Measurements from ENCODE around the gene ZNF428.
"Not testable (repeated sequence)": the region's sequence is repeated elsewhere in the genome, so short reads cannot be mapped to it uniquely, and the experiment has no call there.

Gene ZNF428

GRCh38 chr19:43639519-43640423 is 20.3 kb upstream of the ZNF428 start, which contains the start of gene CADM4:
Gene CADM4 (minus strand): TSS chr19:43639850. CDS start chr19:43639790, 60 bp downstream.
- DNase-seq (ENCODE audit: low read depth) = peak; percentile 43

- DNase-seq (ENCODE audit: low read depth) = no peak
Measured at GRCh38 chr19:43638995-43639518, 19.6 kb upstream of the ZNF428 start.

DNA sequence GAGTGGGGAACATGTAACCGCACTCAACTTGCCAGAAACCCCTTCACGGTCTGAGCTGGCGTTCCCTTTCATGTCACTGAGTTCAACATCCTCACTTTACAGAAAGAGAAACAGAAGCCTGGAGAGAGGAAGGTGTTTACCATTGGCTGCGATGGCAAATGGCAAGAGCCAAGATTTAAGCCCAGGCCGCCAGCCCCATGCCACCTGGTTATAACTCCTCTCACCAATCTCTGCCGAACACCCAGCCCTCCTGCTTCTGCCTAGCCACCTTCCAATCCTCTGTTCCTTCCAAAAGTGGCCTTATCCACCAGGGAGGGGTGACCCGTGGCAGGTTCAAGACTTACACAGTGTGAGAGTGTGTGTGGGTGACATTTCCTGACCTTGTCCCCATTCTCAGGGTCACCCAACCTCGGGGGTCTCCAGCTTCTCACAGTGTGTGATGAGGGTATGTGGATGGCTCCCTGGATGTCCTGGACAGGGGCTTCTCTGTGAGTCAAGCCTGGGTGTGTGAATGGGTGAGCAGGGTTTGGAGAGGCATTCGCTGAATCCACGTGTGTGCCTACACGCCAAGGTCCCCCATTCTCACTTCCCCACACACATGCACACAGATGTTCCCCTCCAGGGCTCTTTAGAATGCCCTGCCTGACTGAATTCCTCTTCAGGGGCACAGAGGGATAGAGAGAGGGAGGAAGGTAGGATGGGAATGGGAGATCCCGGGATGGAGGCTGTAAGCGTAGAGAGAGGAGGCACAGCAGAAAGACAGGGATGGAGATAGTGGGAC is 19.0 kb upstream of the ZNF428 start:
- no peak for DNase-seq (ENCODE audit: low read depth)

DNA sequence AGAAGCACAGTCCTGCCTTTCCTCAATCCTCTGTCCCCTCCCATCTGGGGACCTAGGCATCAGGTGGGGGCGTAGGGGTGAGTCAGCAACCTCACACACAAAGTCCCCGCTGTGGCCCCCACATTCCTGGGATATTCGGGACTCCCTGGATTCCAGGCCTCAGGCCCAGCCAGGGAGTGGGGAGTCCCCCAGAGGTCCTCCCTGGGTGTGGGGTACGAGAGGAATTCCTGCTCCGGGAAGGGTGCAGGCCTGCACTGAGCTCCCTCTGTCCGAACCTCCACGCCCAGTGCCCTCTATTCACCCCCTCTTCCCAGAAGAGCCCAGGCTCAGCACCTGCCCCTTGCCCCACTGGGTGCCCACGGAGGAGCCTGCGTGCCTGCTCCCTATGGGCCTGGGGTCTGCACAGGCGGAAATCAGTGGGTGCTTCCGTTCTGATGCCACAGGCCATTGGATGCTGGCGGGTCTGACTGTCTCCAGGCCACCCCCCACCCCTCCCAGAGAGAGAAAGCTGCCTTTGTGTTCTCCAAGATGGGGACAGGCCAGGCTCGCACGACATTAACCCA is 16.8 kb upstream of the ZNF428 start:
- DNase-seq (ENCODE audit: low read depth) = no peak

DNA sequence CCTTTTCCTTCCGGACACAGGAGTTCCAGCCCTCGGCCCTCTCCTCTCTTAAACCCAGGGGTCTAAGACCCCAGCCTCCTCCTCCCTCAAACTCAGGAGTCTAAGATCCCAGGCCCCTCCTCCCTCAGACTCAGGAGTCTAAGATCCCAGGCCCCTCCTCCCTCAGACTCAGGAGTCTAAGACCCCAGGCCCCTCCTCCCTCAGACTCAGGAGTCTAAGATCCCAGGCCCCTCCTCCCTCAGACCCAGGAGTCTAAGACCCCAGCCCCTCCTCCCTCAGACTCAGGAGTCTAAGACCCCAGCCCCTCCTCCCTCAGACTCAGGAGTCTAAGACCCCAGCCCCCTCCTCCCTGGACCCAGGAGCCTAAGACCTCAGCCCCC is 16.1 kb upstream of the ZNF428 start:
- DNase-seq (ENCODE audit: low read depth) = not testable (repeated sequence)

GRCh38 chr19:43634872-43635560 is 15.6 kb upstream of the ZNF428 start:
- no peak for DNase-seq (ENCODE audit: low read depth)

GRCh38 chr19:43634506-43634871 is 15.1 kb upstream of the ZNF428 start:
- no peak for DNase-seq (ENCODE audit: low read depth)

- DNase-seq (ENCODE audit: low read depth) = no peak
Measured at GRCh38 chr19:43634068-43634467, 14.6 kb upstream of the ZNF428 start.

DNA sequence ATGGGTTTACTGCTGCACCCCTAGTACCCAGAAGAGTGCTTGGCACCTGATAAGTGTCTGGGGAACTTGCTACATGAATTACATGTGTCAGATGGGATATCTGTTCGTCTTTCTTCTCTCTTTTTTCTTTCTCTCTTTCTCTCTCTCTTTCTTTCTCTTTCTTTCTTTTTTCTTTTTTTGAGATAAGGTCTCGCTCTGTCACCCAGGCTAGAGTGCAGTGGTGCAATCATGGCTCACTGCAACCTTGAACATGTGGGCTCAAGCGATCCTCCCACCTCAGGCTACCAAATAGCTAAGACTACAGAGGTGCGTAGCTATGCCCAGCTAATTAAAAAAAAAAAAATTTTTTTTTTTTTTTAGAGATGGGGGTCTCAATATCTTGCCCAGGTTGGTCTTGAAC is 14.1 kb upstream of the ZNF428 start:
- DNase-seq (ENCODE audit: low read depth) = no peak

GRCh38 chr19:43631491-43631890 is 12.1 kb upstream of the ZNF428 start:
- DNase-seq (ENCODE audit: low read depth) = no peak

GRCh38 chr19:43628646-43629326 is 9.4 kb upstream of the ZNF428 start:
- DNase-seq (ENCODE audit: low read depth) = no peak

GRCh38 chr19:43626838-43627237 is 7.4 kb upstream of the ZNF428 start:
- no peak for DNase-seq (ENCODE audit: low read depth)

DNA sequence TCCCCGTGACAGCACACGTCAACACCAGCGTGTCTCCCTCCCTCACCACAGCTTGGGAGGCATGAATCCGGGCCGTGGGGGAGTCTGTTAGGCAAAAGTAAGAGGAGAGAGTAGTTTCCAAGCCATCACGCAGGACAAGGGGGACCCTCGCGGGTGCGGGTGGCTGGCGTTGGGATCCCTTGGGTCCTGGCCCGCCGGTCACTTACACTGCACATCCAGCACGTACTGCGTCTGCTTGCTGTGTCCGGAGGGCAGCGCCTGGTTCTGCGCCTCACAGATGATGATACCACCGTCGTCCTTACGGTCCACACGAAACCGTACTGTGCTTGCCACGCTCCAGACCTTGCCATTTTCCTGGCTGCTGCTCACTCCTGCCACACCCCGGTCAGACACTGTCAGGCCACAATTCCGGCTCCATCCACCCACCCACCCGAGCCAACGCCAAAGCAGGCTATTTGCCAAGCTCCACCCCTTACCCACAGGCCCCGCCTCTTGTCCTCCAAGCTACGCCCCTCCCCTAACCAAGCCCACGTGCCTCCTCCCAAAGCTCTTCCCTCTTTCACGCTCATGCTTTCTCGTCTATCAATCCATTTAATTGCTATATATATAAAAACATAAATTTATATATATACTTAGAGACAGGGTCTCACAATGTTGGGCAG is 6.6 kb upstream of the ZNF428 start:
- DNase-seq (ENCODE audit: low read depth) = no peak

GRCh38 chr19:43624933-43625332 is 5.5 kb upstream of the ZNF428 start:
- peak; percentile 70 for DNase-seq (ENCODE audit: low read depth)

DNA sequence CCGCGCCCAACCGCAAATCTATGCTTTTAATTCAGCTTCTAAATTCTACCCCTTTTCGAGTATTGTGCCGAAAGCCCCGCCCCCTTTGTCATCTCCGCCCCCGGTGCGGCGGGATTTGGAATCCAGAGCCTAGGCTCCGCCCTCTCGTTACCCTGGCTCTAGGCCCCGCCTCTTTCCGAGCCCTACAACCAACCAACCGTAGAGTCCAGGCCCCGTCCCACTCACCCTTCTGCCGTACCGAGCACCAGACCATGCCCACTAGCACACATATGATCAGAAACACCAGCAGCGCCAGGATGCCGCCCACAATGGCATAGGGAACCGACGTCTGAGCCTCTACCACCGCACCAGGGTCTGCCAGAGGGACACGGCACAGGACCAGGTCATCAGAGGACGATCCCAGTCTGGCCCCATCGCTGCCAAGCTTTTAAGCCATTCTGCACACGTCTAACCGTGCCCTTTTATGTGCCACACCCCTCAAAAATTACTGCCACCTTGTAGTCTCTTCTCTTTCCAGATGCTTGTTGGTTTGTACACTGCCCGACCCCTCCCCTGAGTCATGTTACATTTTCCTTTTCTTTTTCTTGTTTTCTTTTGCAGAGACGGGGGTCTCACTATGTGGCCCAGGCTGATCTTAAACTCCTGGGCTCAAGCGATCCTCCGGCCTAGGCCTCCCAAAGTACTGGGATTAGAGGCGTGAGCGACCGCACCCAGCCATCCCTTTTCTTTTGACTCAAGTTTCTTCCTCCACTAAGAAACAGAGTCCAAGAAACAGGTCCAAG is 4.7 kb upstream of the ZNF428 start:
- DNase-seq (ENCODE audit: low read depth) = no peak

GRCh38 chr19:43622956-43623355 is 3.5 kb upstream of the ZNF428 start:
- DNase-seq (ENCODE audit: low read depth) = no peak

DNA sequence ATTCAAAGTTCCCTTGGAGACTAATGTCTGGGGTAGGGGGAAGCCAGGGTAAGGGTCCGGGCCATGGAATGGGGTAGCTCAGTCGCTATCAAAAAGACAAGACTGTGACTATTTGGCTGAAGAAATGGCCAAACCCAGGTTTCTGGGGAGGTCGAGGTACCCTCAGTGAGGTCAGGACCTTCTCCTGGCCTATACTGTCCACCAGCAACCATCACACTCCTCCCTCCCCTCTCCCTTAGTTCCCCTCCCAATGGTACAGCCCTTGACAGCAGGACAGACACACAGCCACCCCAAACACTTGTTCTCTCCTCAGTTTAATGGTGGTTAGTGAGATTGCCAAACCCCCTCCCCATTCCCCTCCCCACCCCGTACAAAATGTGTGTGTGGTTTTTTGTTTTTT is 2.6 kb upstream of the ZNF428 start:
- no peak for DNase-seq (ENCODE audit: low read depth)

GRCh38 chr19:43620061-43621001 is 902 bp upstream of the ZNF428 start:
- peak; percentile 71 for DNase-seq (ENCODE audit: low read depth)

- DNase-seq (ENCODE audit: low read depth) = no peak
Measured at GRCh38 chr19:43618921-43619261, 538 bp downstream of the ZNF428 start.
